Measurements from ENCODE around the gene PTOV1.

The PTOV1 gene

GRCh38 chr19:49869484-49870308 is 18.7 kb downstream of the PTOV1 start:
- H3K4me3 ChIP-seq (replicated peaks in 1 of 2; ENCODE audit: low read depth in 2 of 2, low read length in 2 of 2): peak overlapping the region; percentile 43 to 50
- DNase-seq (ENCODE audit: low read depth in 2 of 2): peak; percentile 100
- no peak for TF ChIP-seq CTCF (IDR thresholded peaks at IDR 0.05; ENCODE audit: low read depth, low read length)

GRCh38 chr19:49870309-49870901 is 19.4 kb downstream of the PTOV1 start:
- no peak for TF ChIP-seq CTCF (IDR thresholded peaks at IDR 0.05; ENCODE audit: low read depth, low read length)
- H3K4me3 ChIP-seq (replicated peaks in 1 of 2; ENCODE audit: low read depth in 2 of 2, low read length in 2 of 2): peak overlapping the region; percentile 43 to 50
- no peak for DNase-seq (ENCODE audit: low read depth in 2 of 2)

- no peak for TF ChIP-seq CTCF (IDR thresholded peaks at IDR 0.05; ENCODE audit: low read depth, low read length)
- H3K4me3 ChIP-seq (replicated peaks in 1 of 2; ENCODE audit: low read depth in 2 of 2, low read length in 2 of 2): no peak overlapping the region
- DNase-seq (ENCODE audit: low read depth in 2 of 2): no peak
Measured at GRCh38 chr19:49871349-49871985, 20.5 kb downstream of the PTOV1 start.

- TF ChIP-seq CTCF (IDR thresholded peaks at IDR 0.05; ENCODE audit: low read depth, low read length): no peak
- no peak overlapping the region for H3K4me3 ChIP-seq (replicated peaks in 1 of 2; ENCODE audit: low read depth in 2 of 2, low read length in 2 of 2)
- no peak for DNase-seq (ENCODE audit: low read depth in 2 of 2)
Measured at GRCh38 chr19:49872245-49873128, 21.5 kb downstream of the PTOV1 start.

- TF ChIP-seq CTCF (IDR thresholded peaks at IDR 0.05; ENCODE audit: low read depth, low read length): no peak
- DNase-seq (ENCODE audit: low read depth in 2 of 2): no peak
- no peak overlapping the region for H3K4me3 ChIP-seq (replicated peaks in 1 of 2; ENCODE audit: low read depth in 2 of 2, low read length in 2 of 2)
Measured at GRCh38 chr19:49873129-49873521, 22.2 kb downstream of the PTOV1 start.

- no peak for TF ChIP-seq CTCF (IDR thresholded peaks at IDR 0.05; ENCODE audit: low read depth, low read length)
- no peak overlapping the region for H3K4me3 ChIP-seq (replicated peaks in 1 of 2; ENCODE audit: low read depth in 2 of 2, low read length in 2 of 2)
- no peak for DNase-seq (ENCODE audit: low read depth in 2 of 2)
Measured at GRCh38 chr19:49873834-49874233, 22.9 kb downstream of the PTOV1 start.

Data from cardiac fibroblast (primary cell).